Upper lobe of left lung (tissue), 6 donors: ENCODE measurements around the gene FANCC. TPM values are rescaled to one million over a fixed set of nuclear protein-coding genes. Genes with fewer than 3 reads are reported as not detected.
A peak's percentile ranks its signal among the peaks of the same experiment; 100 is the strongest.

ENCODE experiments used
- ATAC-seq, 2 donors: fragments of 200-7000 bp; cut with Tn5 transposase; one replicate each; pipeline ENCODE4 v1.9.1; 2022; ENCODE audit warnings: mild to moderate bottlenecking in 2 of 2, moderate library complexity in 2 of 2; ENCODE audit not compliant: low FRiP score in 2 of 2
- DNase-seq, 2 donors: peaks; one replicate each; pipeline ENCODE4 v3.0.0-alpha.2; 2019 to 2020
- H3K27ac ChIP-seq, 4 donors: fragments of 200-600 bp; sonication (generic); one replicate each; pipeline ENCODE4 v1.5.1; 2016 to 2019
- H3K27me3 ChIP-seq, 4 donors: fragments of 200-600 bp; sonication (generic); one replicate each; pipeline ENCODE4 v1.5.1; 2017 to 2019
- H3K36me3 ChIP-seq, 4 donors: fragments of 200-600 bp; sonication (generic); one replicate each; pipeline ENCODE4 v1.5.1; 2016 to 2019
- H3K4me1 ChIP-seq, 4 donors: fragments of 200-600 bp; sonication (generic); one replicate each; pipeline ENCODE4 v1.5.1; 2018 to 2019
- H3K4me3 ChIP-seq, 4 donors: fragments of 200-600 bp; sonication (generic); one replicate each; pipeline ENCODE4 v1.5.1; 2017 to 2019; ENCODE audit warnings: mild to moderate bottlenecking in 2 of 4, moderate library complexity in 1 of 4
- H3K9me3 ChIP-seq, 4 donors: fragments of 200-600 bp; sonication (generic); one replicate each; pipeline ENCODE4 v1.5.1; 2018 to 2019
- EP300 ChIP-seq, 4 donors: sonication (generic); formaldehyde crosslinking; IDR thresholded peaks; one replicate each; pipeline ENCODE4 v1.5.1; 2017; ENCODE audit warnings: antibody characterized with exemption in 4 of 4, control low read depth in 2 of 4
- POLR2A ChIP-seq, 4 donors: fragments of 450-650 bp; IDR thresholded peaks; one replicate each; pipeline ENCODE4 v1.5.1; 2016 to 2017; ENCODE audit warnings: antibody characterized with exemption in 4 of 4, mild to moderate bottlenecking in 2 of 4
- POLR2AphosphoS5 ChIP-seq, 2 donors: sonication (generic); formaldehyde crosslinking; IDR thresholded peaks; one replicate each; pipeline ENCODE4 v1.5.1; 2017; ENCODE audit warnings: antibody characterized with exemption in 2 of 2
- WGBS, 2 donors: methylation state at CpG; one replicate each; pipeline ENCODE4 v1.1.5; 2017 to 2018; 5-methylcytosine and 5-hydroxymethylcytosine counted together
- total RNA-seq, 6 donors: library from RNA; depleted of rRNA in 4 of 6; stranded (reverse); fragments of >200 nt in 4 of 6; gene quantifications; one replicate each; pipeline versions ENCODE4 v1.1.0 to v1.2.1, GENCODE V29; 2016 to 2021
- TF ChIP-seq, protein P1 (sequence below), 6 experiments: fragments of 450-650 bp in 4 of 6; fragments of 200-600 bp in 2 of 6; sonication (generic) in 2 of 6; IDR thresholded peaks; one replicate each; pipeline ENCODE4 v1.5.1; 2016 to 2019; ENCODE audit warnings: antibody characterized with exemption in 6 of 6
- donor health status: DM: no; HTN: no; CAD: no; lungs with moderate emphysema.
- donor health status: DM: no; HTN: yes; CAD: no; lungs with severe emphysema.

Gene FANCC
- total RNA-seq, 6 donors from 2014 or later = 6.7 to 27.2 (median 10.8) TPM

DNA sequence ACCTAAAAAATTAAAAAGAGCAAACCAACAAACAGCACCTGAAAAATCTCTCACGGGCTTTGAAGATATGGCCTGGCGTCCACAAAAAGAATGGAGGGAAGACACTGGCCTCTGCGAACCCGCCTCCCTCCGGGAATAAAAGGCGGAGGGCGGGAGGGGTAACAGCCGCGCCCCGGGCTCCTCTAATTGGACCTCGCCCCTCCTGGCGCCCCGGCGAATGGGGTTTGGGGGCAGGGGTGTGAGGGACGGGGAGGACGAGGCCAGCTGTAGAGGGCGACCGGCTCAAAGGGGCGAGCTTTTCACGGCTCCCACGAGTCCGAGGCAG, 753 bp downstream of the FANCC start:
- no peaks in the 10 kb centered on the region for H3K36me3 ChIP-seq
- no peaks in the 10 kb centered on the region for H3K27me3 ChIP-seq
- DNase-seq (peak; percentile 84 to 91), ATAC-seq (peak; percentile 79 to 80)
- H3K4me3 ChIP-seq = peak overlapping the region; percentile 88 to 99 (median 91)
- peak overlapping the region; percentile 88 to 99 (median 96) for H3K27ac ChIP-seq
- TF ChIP-seq, protein P1, sequence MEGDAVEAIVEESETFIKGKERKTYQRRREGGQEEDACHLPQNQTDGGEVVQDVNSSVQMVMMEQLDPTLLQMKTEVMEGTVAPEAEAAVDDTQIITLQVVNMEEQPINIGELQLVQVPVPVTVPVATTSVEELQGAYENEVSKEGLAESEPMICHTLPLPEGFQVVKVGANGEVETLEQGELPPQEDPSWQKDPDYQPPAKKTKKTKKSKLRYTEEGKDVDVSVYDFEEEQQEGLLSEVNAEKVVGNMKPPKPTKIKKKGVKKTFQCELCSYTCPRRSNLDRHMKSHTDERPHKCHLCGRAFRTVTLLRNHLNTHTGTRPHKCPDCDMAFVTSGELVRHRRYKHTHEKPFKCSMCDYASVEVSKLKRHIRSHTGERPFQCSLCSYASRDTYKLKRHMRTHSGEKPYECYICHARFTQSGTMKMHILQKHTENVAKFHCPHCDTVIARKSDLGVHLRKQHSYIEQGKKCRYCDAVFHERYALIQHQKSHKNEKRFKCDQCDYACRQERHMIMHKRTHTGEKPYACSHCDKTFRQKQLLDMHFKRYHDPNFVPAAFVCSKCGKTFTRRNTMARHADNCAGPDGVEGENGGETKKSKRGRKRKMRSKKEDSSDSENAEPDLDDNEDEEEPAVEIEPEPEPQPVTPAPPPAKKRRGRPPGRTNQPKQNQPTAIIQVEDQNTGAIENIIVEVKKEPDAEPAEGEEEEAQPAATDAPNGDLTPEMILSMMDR (IDR thresholded peaks at IDR 0.05) = no peak
- TF ChIP-seq POLR2AphosphoS5 (IDR thresholded peaks at IDR 0.05) = peak in 1 of 2 donors; percentile 18
- TF ChIP-seq EP300 (IDR thresholded peaks at IDR 0.05) = no peak
- H3K4me1 ChIP-seq = peaks cover 6 to 33% (median 11%) of the 10 kb centered on the region in 4 donors
- 1% methylated on average over 21 to 22 of the region's 22 CpGs for WGBS, 2 donors
- no peaks in the 10 kb centered on the region for H3K9me3 ChIP-seq

DNA sequence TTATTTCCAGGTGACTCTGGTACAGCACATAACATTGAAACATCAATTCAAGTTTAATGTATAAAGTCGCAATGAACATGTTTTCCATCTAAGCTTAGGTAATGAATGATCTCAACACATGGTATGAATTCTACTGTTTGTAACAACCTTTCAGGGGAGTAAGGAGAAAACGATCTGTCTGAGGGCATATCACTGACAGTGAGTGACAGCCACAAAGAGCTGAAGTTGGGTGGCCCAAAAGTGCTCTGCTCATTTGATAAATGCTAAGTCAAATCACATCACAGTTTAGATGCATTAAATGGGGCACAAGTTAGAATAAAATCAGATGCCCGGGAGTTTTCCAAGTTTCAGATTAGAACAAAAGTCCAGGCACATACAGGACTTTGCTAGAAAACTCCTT, 1.2 kb downstream of the FANCC start:
- H3K36me3 ChIP-seq = no peaks in the 10 kb centered on the region
- no peaks in the 10 kb centered on the region for H3K27me3 ChIP-seq
- peak overlapping the region in 3 of 4 donors; percentile 91 to 99 (median 91) for H3K4me3 ChIP-seq
- DNase-seq (no peak), ATAC-seq (no peak)
- WGBS, 2 donors = 33 to 43% methylated on average over 3 of the region's 3 CpGs
- peak overlapping the region; percentile 88 to 99 (median 96) for H3K27ac ChIP-seq
- H3K4me1 ChIP-seq = peaks cover 6 to 33% (median 11%) of the 10 kb centered on the region in 4 donors
- TF ChIP-seq EP300 (IDR thresholded peaks at IDR 0.05) (no peak), POLR2A (IDR thresholded peaks at IDR 0.05) (no peak), POLR2AphosphoS5 (IDR thresholded peaks at IDR 0.05) (no peak)
- TF ChIP-seq, protein P1 (IDR thresholded peaks at IDR 0.05) = no peak
- no peaks in the 10 kb centered on the region for H3K9me3 ChIP-seq

DNA sequence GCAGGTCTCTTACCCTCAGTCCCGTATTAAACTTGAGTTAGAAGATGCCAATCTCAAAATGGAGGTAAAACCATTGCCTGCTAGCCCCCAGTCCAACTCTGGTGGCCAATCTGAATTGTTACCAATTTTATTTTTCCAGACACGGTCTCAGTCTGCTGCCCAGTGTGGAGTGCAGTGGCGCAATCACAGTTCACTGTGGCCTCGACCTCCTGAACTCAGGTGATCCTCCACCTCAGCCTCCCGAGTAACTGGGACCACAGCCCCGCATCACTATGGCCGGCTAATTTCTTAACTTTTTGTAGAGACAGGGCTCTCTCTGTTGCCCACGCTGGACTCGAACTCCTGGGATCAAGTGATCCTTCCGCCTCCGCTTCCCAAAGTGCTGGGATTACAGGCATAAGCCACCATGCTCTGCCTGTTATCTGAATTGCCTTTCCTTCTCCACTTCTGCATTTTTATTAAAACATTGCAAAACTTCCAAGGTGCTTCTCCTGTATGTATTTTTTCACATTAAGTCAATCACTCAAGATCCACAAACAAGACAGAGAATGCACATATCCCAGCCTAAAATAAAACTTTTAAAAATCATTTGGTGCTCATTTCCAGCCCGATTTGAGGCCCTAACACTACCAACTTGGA, 2.3 kb downstream of the FANCC start:
- TF ChIP-seq POLR2AphosphoS5 (IDR thresholded peaks at IDR 0.05) = no peak
- TF ChIP-seq POLR2A (IDR thresholded peaks at IDR 0.05) = no peak
- TF ChIP-seq, protein P1 (IDR thresholded peaks at IDR 0.05) = no peak
- no peak for TF ChIP-seq EP300 (IDR thresholded peaks at IDR 0.05)
- ATAC-seq = no peak
- Histone ChIP-seq H3K27ac (no peak overlapping the region), H3K9me3 (no peaks in the 10 kb centered on the region), H3K4me1 (peaks cover 6 to 33% (median 11%) of the 10 kb centered on the region in 4 donors), H3K27me3 (no peaks in the 10 kb centered on the region), H3K36me3 (no peaks in the 10 kb centered on the region), H3K4me3 (no peak overlapping the region)
- WGBS, 2 donors = 92 to 95% methylated on average over 12 of the region's 12 CpGs
- DNase-seq = no peak

DNA sequence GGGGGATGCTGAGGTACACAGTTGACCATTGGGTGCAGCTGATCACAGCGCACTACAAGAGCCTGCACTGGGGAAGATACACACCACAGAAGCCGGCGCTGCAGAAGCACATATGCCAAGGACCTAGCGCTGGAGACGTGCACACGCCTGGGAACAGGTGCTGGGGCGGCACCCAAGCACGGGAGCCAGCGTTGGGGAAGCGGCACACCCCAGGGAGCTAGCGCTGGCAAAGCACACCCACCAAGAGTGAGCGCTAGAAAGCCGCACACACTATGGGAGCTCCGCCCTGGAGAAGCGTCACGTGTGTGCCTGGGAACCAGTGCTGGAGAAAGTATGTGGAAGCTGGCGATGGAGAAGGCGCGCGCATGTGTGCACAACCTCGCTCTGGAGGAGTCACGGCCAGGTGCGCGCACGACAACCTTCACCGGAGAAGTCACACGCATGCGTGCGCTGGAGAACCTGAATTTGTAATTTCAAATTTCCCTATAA, 4.5 kb downstream of the FANCC start:
- TF ChIP-seq, protein P1 (IDR thresholded peaks at IDR 0.05) = no peak
- TF ChIP-seq POLR2A (IDR thresholded peaks at IDR 0.05) (peak in 1 of 4 donors; percentile 27), POLR2AphosphoS5 (IDR thresholded peaks at IDR 0.05) (no peak), EP300 (IDR thresholded peaks at IDR 0.05) (no peak)
- H3K27ac ChIP-seq = no peak overlapping the region
- H3K4me3 ChIP-seq = peak overlapping the region in 3 of 4 donors; percentile 33 to 45 (median 44)
- no peaks in the 10 kb centered on the region for H3K36me3 ChIP-seq
- 36 to 82% methylated on average over 12 to 28 of the region's 29 CpGs for WGBS, 2 donors
- H3K27me3 ChIP-seq = no peaks in the 10 kb centered on the region
- ATAC-seq (peak; percentile 9 to 74), DNase-seq (peak; percentile 74 to 89)
- peaks cover 6 to 32% (median 11%) of the 10 kb centered on the region in 4 donors for H3K4me1 ChIP-seq
- H3K9me3 ChIP-seq = no peaks in the 10 kb centered on the region

DNA sequence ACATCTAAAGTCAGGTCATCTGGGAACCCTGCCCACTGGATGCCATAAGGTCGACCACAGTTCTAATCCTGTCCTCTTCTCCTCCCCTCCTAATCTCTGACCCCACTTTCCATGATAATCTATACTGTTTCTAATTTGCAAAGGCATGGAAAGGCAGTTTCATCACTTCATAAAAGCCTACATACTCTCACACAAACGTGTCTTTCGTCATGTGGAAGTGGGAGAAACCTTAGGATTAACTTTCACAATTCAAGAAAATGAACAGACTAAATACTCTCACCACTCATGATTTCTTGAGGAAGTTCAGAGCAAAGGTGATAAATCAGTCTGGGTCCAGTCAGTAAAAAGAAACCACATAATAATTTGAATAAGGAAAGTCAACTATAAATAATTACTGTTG, 5.5 kb downstream of the FANCC start:
- TF ChIP-seq POLR2A (IDR thresholded peaks at IDR 0.05) (no peak), EP300 (IDR thresholded peaks at IDR 0.05) (no peak), POLR2AphosphoS5 (IDR thresholded peaks at IDR 0.05) (no peak)
- TF ChIP-seq, protein P1 (IDR thresholded peaks at IDR 0.05) = no peak
- Histone ChIP-seq H3K4me3 (no peak overlapping the region), H3K9me3 (no peaks in the 10 kb centered on the region), H3K36me3 (no peaks in the 10 kb centered on the region), H3K4me1 (peaks cover 6 to 29% (median 11%) of the 10 kb centered on the region in 4 donors), H3K27ac (no peak overlapping the region), H3K27me3 (no peaks in the 10 kb centered on the region)
- ATAC-seq (no peak), DNase-seq (no peak)
- 57 to 61% methylated on average over 3 of the region's 3 CpGs for WGBS, 2 donors
